H1 (cell line): ENCODE measurements around the gene NUP42. TPM values are rescaled to one million over a fixed set of nuclear protein-coding genes. Genes with fewer than 3 reads are reported as not detected.
A peak's percentile ranks its signal among the peaks of the same experiment; 100 is the strongest.

Experiments
- CTCF ChIA-PET: fragments of 300-600 bp; sonication (Branson Sonifier 250); formaldehyde crosslinking; loops from one replicate; lab custom pipeline; 2021; ENCODE audit not compliant: partially characterized antibody; lab: Charles Lee
- POLR2A ChIA-PET: fragments of 300-600 bp; sonication (Branson Sonifier 250); formaldehyde crosslinking; loops from one replicate; lab custom pipeline; 2021; ENCODE audit warnings: inconsistent platforms; ENCODE audit not compliant: partially characterized antibody; lab: Charles Lee
- DNase-seq, 2 experiments: peaks; one replicate each; pipeline versions ENCODE4 v3.0.0 to v3.0.0-alpha.2; 2010 to 2022; ENCODE audit warnings: low spot score in 2 of 2, low read depth in 1 of 2, mixed read lengths in 1 of 2
- FAIRE-seq: peaks from 2 replicates; lab custom pipeline; 2011; peaks lifted over from hg19 to GRCh38; lab: Jason Lieb, UNC
- H2AFZ ChIP-seq: 2 replicates; pipeline ENCODE4 v1.8.1; 2012; ENCODE audit warnings: low read length, inconsistent platforms
- H2AK5ac ChIP-seq: 2 replicates; pipeline ENCODE4 v1.6.1; 2013; ENCODE audit warnings: low read depth, low read length
- H2BK120ac ChIP-seq: replicated peaks from 2 replicates; pipeline ENCODE3; 2013; ENCODE audit warnings: low read depth, low read length, inconsistent platforms
- H2BK12ac ChIP-seq: 2 replicates; pipeline ENCODE4 v1.6.1; 2013; ENCODE audit warnings: low read depth, low read length
- H2BK15ac ChIP-seq: 2 replicates; pipeline ENCODE4 v1.6.1; 2013; ENCODE audit warnings: low read length
- H2BK20ac ChIP-seq: 2 replicates; pipeline ENCODE4 v1.6.1; 2013; ENCODE audit warnings: low read length
- H2BK5ac ChIP-seq: 2 replicates; pipeline ENCODE4 v1.6.1; 2013; ENCODE audit warnings: low read depth, low read length
- H3K14ac ChIP-seq: 2 replicates; pipeline ENCODE4 v1.6.1; 2013; ENCODE audit warnings: inconsistent platforms; ENCODE audit not compliant: insufficient read length
- H3K18ac ChIP-seq: 2 replicates; pipeline ENCODE4 v1.6.1; 2013; ENCODE audit warnings: low read length; ENCODE audit errors: extremely low read depth
- H3K23ac ChIP-seq: 2 replicates; pipeline ENCODE4 v1.6.1; 2013; ENCODE audit warnings: inconsistent platforms; ENCODE audit not compliant: insufficient read length
- H3K23me2 ChIP-seq: 2 replicates; pipeline ENCODE4 v1.6.1; 2013; ENCODE audit warnings: low read depth, low read length
- H3K27ac ChIP-seq: 2 replicates; pipeline ENCODE4 v1.6.1; 2011; ENCODE audit warnings: low read depth, low read length, inconsistent platforms
- H3K27me3 ChIP-seq, 4 experiments: replicated peaks in 1 of 4; 1 replicate in 1 of 4; 2 replicates in 3 of 4; pipeline versions ENCODE4 v1.6.1 to v1.8.1; 2011 to 2013; ENCODE audit warnings: low read length in 3 of 4, mild to moderate bottlenecking in 3 of 4, inconsistent platforms in 2 of 4, mixed read lengths in 2 of 4, moderate library complexity in 1 of 4; ENCODE audit not compliant: control insufficient read depth in 3 of 4, insufficient read depth in 3 of 4; ENCODE audit errors: extremely low read depth in 1 of 4
- H3K36me3 ChIP-seq, 4 experiments: 2 replicates each; pipeline versions ENCODE4 v1.6.1 to v1.8.1; 2011 to 2013; ENCODE audit warnings: mild to moderate bottlenecking in 4 of 4, low read length in 3 of 4, moderate library complexity in 2 of 4, control low read depth in 1 of 4, inconsistent platforms in 1 of 4; ENCODE audit not compliant: insufficient read depth in 4 of 4, control insufficient read depth in 2 of 4
- H3K4ac ChIP-seq: replicated peaks from 2 replicates; pipeline ENCODE3; 2013; ENCODE audit warnings: low read length, low read depth, mixed read lengths, inconsistent platforms; ENCODE audit not compliant: insufficient read length
- H3K4me1 ChIP-seq, 4 experiments: replicated peaks in 1 of 4; 1 replicate in 1 of 4; 2 replicates in 3 of 4; pipeline versions ENCODE4 v1.6.1 to v1.8.1; 2011 to 2013; ENCODE audit warnings: low read length in 3 of 4, inconsistent platforms in 2 of 4, mixed read lengths in 1 of 4; ENCODE audit not compliant: insufficient read depth in 4 of 4, control insufficient read depth in 3 of 4
- H3K4me2 ChIP-seq, 2 experiments: 2 replicates each; pipeline versions ENCODE4 v1.6.1 to v1.8.1; 2011 to 2013; ENCODE audit warnings: low read depth in 2 of 2, low read length in 2 of 2, control low read depth in 1 of 2, inconsistent platforms in 1 of 2, mild to moderate bottlenecking in 1 of 2; ENCODE audit not compliant: insufficient read depth in 1 of 2
- H3K4me3 ChIP-seq, 4 experiments: fragments of 200-600, 300-600 bp in 1 of 4; sonication (generic), shearing (Covaris generic), sonication (Bioruptor Twin) in 1 of 4; 2 replicates each; pipeline versions ENCODE4 v1.5.1 to v1.8.1; 2011 to 2016; ENCODE audit warnings: low read length in 4 of 4, low read depth in 3 of 4, control low read depth in 2 of 4, inconsistent platforms in 2 of 4, mild to moderate bottlenecking in 2 of 4, mixed read lengths in 1 of 4, moderate library complexity in 1 of 4; ENCODE audit not compliant: insufficient read depth in 2 of 4; ENCODE audit errors: extremely low read depth in 1 of 4
- H3K56ac ChIP-seq: replicated peaks from 2 replicates; pipeline ENCODE3; 2013; ENCODE audit warnings: low read depth, mild to moderate bottlenecking, mixed read lengths, low read length, inconsistent platforms; ENCODE audit not compliant: insufficient read length
- H3K79me1 ChIP-seq: 2 replicates; pipeline ENCODE4 v1.6.1; 2013; ENCODE audit warnings: low read depth, low read length, control low read depth
- H3K79me2 ChIP-seq, 2 experiments: 2 replicates each; pipeline versions ENCODE4 v1.6.1 to v1.8.1; 2012 to 2013; ENCODE audit warnings: low read length in 2 of 2, mild to moderate bottlenecking in 2 of 2, inconsistent platforms in 1 of 2; ENCODE audit not compliant: insufficient read depth in 2 of 2, control insufficient read depth in 1 of 2
- H3K9ac ChIP-seq, 4 experiments: replicated peaks in 1 of 4; 1 replicate in 1 of 4; 2 replicates in 3 of 4; pipeline versions ENCODE4 v1.6.1 to v1.8.1; 2011 to 2013; ENCODE audit warnings: low read depth in 3 of 4, low read length in 3 of 4, control low read depth in 2 of 4, mild to moderate bottlenecking in 2 of 4, moderate library complexity in 2 of 4, inconsistent platforms in 1 of 4; ENCODE audit errors: extremely low read depth in 1 of 4
- H3K9me3 ChIP-seq, 2 experiments: 2 replicates each; pipeline versions ENCODE4 v1.6.1 to v1.8.1; 2012 to 2013; ENCODE audit warnings: mild to moderate bottlenecking in 2 of 2, moderate library complexity in 2 of 2, control low read depth in 1 of 2, inconsistent platforms in 1 of 2, low read depth in 1 of 2, low read length in 1 of 2, mixed read lengths in 1 of 2; ENCODE audit not compliant: insufficient read depth in 2 of 2
- H4K20me1 ChIP-seq, 2 experiments: replicated peaks in 1 of 2; 2 replicates each; pipeline versions ENCODE3 to v1.8.1; 2011 to 2013; ENCODE audit warnings: inconsistent platforms in 2 of 2, low read length in 2 of 2, mild to moderate bottlenecking in 1 of 2; ENCODE audit not compliant: insufficient read depth in 2 of 2, control insufficient read depth in 1 of 2
- H4K5ac ChIP-seq: 2 replicates; pipeline ENCODE4 v1.6.1; 2013; ENCODE audit warnings: low read length, low read depth, mixed read lengths, inconsistent platforms; ENCODE audit not compliant: insufficient read length
- H4K8ac ChIP-seq: 2 replicates; pipeline ENCODE4 v1.8.0; 2013; ENCODE audit warnings: mild to moderate bottlenecking, moderate library complexity, low read length, inconsistent platforms; ENCODE audit not compliant: insufficient read depth; ENCODE audit errors: extremely low read depth
- H4K91ac ChIP-seq: replicated peaks from 2 replicates; pipeline ENCODE3; 2013; ENCODE audit warnings: low read length, mixed read lengths, inconsistent platforms; ENCODE audit not compliant: insufficient read length
- ATF2 ChIP-seq: IDR thresholded peaks from 2 replicates; pipeline ENCODE4 v1.6.1; 2012; ENCODE audit warnings: low read length, inconsistent platforms
- BACH1 ChIP-seq: IDR thresholded peaks from 2 replicates; pipeline ENCODE4 v1.6.1; 2012; ENCODE audit warnings: low read length, improper control_type of control experiment
- CEBPB ChIP-seq: IDR thresholded peaks from 2 replicates; pipeline ENCODE4 v1.6.1; 2012; ENCODE audit warnings: low read depth, low read length
- EP300 ChIP-seq, 2 experiments: IDR thresholded peaks; 1 replicate in 1 of 2; 2 replicates in 1 of 2; pipeline ENCODE4 v1.6.1; 2011 to 2012; ENCODE audit warnings: low read depth in 2 of 2, low read length in 2 of 2, mild to moderate bottlenecking in 2 of 2, borderline replicate concordance in 1 of 2, inconsistent platforms in 1 of 2, moderate library complexity in 1 of 2
- GTF2F1 ChIP-seq: IDR thresholded peaks from 2 replicates; pipeline ENCODE4 v1.6.1; 2012; ENCODE audit warnings: low read depth, low read length, improper control_type of control experiment, borderline replicate concordance
- KDM4A ChIP-seq: IDR thresholded peaks from one replicate; pipeline ENCODE4 v1.7.1; 2012; ENCODE audit warnings: low read depth, mild to moderate bottlenecking, moderate library complexity, low read length, inconsistent platforms; ENCODE audit not compliant: severe bottlenecking
- KDM5A ChIP-seq: fragments of 200-600 bp; IDR thresholded peaks from 2 replicates; pipeline ENCODE4 v1.7.1; 2012; ENCODE audit warnings: mild to moderate bottlenecking, low read length, inconsistent platforms, mixed read lengths
- POU5F1 ChIP-seq: IDR thresholded peaks from 2 replicates; pipeline ENCODE4 v1.6.1; 2011; ENCODE audit warnings: low read depth, mild to moderate bottlenecking, low read length, moderate library complexity
- RAD21 ChIP-seq, 2 experiments: IDR thresholded peaks in 1 of 2; conservative IDR thresholded peaks in 1 of 2; 2 replicates each; pipeline ENCODE4 v1.6.1; 2011; ENCODE audit warnings: low read depth in 2 of 2, low read length in 2 of 2, improper control_type of control experiment in 1 of 2, inconsistent platforms in 1 of 2, mild to moderate bottlenecking in 1 of 2, moderate library complexity in 1 of 2
- SIX5 ChIP-seq: IDR thresholded peaks from 2 replicates; pipeline ENCODE4 v1.6.1; 2011; ENCODE audit warnings: mild to moderate bottlenecking, low read depth, low read length
- TCF12 ChIP-seq: IDR thresholded peaks from 2 replicates; pipeline ENCODE4 v1.6.1; 2011; ENCODE audit warnings: low read depth, mild to moderate bottlenecking, low read length
- WGBS, 2 experiments: shearing (Covaris generic) in 1 of 2; methylation state at CpG; one replicate each; pipeline versions ENCODE4 v1.1.6 to v1.1.7; 2013 to 2015; ENCODE audit warnings: low lambda C conversion rate in 2 of 2, mixed read lengths in 2 of 2, inconsistent platforms in 1 of 2, low coverage in 1 of 2, missing lambda C conversion rate in 1 of 2; ENCODE audit not compliant: insufficient replicate concordance in 2 of 2, insufficient coverage in 1 of 2, insufficient read length in 1 of 2; ENCODE audit errors: extremely low coverage in 1 of 2, missing lambda C conversion rate in 1 of 2; 5-methylcytosine and 5-hydroxymethylcytosine counted together
- polyA plus RNA-seq, 7 experiments: library from polyadenylated mRNA; depleted of rRNA in 3 of 7; stranded (reverse) in 5 of 7; unstranded in 2 of 7; fragments of >200 nt in 5 of 7; fragments of 200-250 nt in 2 of 7; gene quantifications; 1 replicate in 5 of 7; 2 replicates in 1 of 7; 4 replicates in 1 of 7; pipeline versions ENCODE4 v1.2.1 to v1.2.3, GENCODE V29; 2011 to 2013; ENCODE audit warnings: missing spikeins in 2 of 7, mixed read lengths in 2 of 7
- total RNA-seq: library from RNA; stranded (reverse); fragmentation: NEBNext Ultra II Directional; extraction: Animal tissue kit (Norgen Biotek cat#: 25700); gene quantifications from 2 replicates; pipeline ENCODE4 v1.2.1, GENCODE V29; 2021

NUP42 gene
- total and polyA plus RNA-seq, 2 of the 8 experiments (the other 6 are each of a cell fraction or from before 2014, with no cell fraction given): 31.8 to 41.2 TPM

GRCh38 chr7:23210506-23210905 lies 28.7 kb downstream of the NUP42 start:
- Histone ChIP-seq H2BK20ac (no peak overlapping the region), H3K27me3 (no peaks in the 10 kb centered on the region; a peak in 2 of 7 replicates), H2BK5ac (no peak overlapping the region), H3K27ac (no peak overlapping the region), H3K23ac (no peak overlapping the region), H3K23me2 (no peaks in the 10 kb centered on the region), H3K14ac (no peak overlapping the region), H3K9me3 (no peaks in the 10 kb centered on the region), H4K20me1 (no peaks in the 10 kb centered on the region), H3K36me3 (no peaks in the 10 kb centered on the region), H3K9ac (no peak overlapping the region), H3K56ac (no peak overlapping the region), H2BK15ac (no peak overlapping the region), H3K4ac (no peak overlapping the region), H4K5ac (no peak overlapping the region), H2BK120ac (no peak overlapping the region), H4K91ac (no peak overlapping the region), H3K79me2 (no peaks in the 10 kb centered on the region), H4K8ac (no peak overlapping the region), H2AFZ (no peak overlapping the region), H2AK5ac (no peak overlapping the region), H3K4me3 (no peak overlapping the region), H3K4me2 (no peak overlapping the region), H3K79me1 (no peaks in the 10 kb centered on the region), H3K18ac (no peak overlapping the region), H3K4me1 (no peaks in the 10 kb centered on the region; a peak in 2 of 7 replicates), H2BK12ac (0 out of 2 replicates have a peak overlapping the region, but pooled peaks have one; percentile 60)
- ChIA-PET CTCF (no interaction called here), POLR2A (no interaction called here)
- WGBS, 2 experiments: 90% methylated on average over 2 of the region's 2 CpGs; no CpG with 5 or more reads in 1 of the 2 experiments
- no peak for FAIRE-seq
- no peak for DNase-seq
- TF ChIP-seq TCF12 (no peak), RAD21 (IDR thresholded peaks at IDR 0.05 in 1 of 2, conservative IDR thresholded peaks at IDR 0.05 in 1 of 2; ENCODE audit: low read depth in 2 of 2, low read length in 2 of 2) (no peak), ATF2 (no peak), POU5F1 (no peak), KDM4A (no peak), CEBPB (no peak), KDM5A (no peak), GTF2F1 (no peak), EP300 (IDR thresholded peaks at IDR 0.05; ENCODE audit: borderline replicate concordance in 1 of 2, low read depth in 2 of 2, low read length in 2 of 2) (no peak), SIX5 (no peak), BACH1 (no peak)
